Stimulated activated memory B cell treated with anti-CD40 and anti-IgM and Interleukin-4, amounts not matched to agents 10 μg/mL and 1 μg/mL and 100 μg/mL, for 72 hours (primary cell): ENCODE data around the gene SCN5A.

Experiments
- ATAC-seq: fragments of 150-1000 bp; cut with Tn5 transposase; 2 replicates; pipeline ENCODE4 v1.10.0; 2021
- H3K27ac Mint-ChIP-seq: one replicate; pipeline ENCODE4 v1.8.0; 2022; ENCODE audit warnings: mild to moderate bottlenecking, mixed read lengths
- H3K27me3 Mint-ChIP-seq: one replicate; pipeline ENCODE4 v1.8.0; 2022; ENCODE audit warnings: mixed read lengths
- H3K36me3 Mint-ChIP-seq: one replicate; pipeline ENCODE4 v1.8.0; 2022; ENCODE audit warnings: mixed read lengths
- H3K4me1 Mint-ChIP-seq: one replicate; pipeline ENCODE4 v1.8.0; 2022; ENCODE audit warnings: mixed read lengths
- H3K4me3 Mint-ChIP-seq: one replicate; pipeline ENCODE4 v1.8.0; 2022; ENCODE audit warnings: mild to moderate bottlenecking, moderate library complexity, mixed read lengths
- H3K9me3 Mint-ChIP-seq: one replicate; pipeline ENCODE4 v1.8.0; 2022; ENCODE audit warnings: mixed read lengths

Gene SCN5A

DNA sequence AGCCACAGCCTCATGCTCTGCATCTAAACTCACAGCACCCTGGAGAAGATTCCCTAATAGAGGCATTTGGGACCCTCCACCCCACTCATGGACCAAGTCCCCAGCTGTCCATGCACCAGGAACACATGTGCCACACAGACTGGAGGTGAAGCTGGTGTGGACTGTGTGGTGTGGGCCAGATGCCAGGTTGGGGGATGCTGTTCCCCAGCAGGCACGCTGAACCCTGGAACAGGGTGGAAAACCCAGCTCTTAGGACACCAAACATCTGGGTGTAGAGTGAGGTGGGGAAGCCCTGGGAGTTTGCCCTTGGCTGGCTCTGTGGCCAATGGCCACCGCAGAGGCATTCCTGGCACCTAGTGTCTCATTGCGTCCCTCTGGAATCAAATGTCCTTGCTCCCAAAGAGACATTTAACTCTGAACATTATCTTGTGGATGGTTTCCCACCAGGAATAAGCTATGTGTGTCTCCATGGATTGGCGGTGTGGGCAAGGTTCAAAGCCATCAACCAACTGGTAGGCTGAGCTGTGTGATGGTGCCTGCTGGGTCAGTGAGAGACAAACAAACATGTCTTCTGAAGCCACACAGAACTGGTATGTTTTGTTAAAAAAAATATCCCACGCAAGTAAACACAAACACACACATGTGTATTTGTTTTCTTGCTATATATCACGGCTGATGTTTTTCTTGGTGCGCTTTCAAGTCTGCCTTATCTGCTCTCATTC, 88.3 kb downstream of the SCN5A start:
- ATAC-seq, result no peak
- no peaks in the 10 kb centered on the region for H3K36me3 Mint-ChIP-seq
- no peaks in the 10 kb centered on the region for H3K4me1 Mint-ChIP-seq
- H3K4me3 Mint-ChIP-seq, result no peak overlapping the region
- H3K27me3 Mint-ChIP-seq, result peaks cover 18% of the 10 kb centered on the region
- no peak overlapping the region for H3K27ac Mint-ChIP-seq
- no peaks in the 10 kb centered on the region for H3K9me3 Mint-ChIP-seq

DNA sequence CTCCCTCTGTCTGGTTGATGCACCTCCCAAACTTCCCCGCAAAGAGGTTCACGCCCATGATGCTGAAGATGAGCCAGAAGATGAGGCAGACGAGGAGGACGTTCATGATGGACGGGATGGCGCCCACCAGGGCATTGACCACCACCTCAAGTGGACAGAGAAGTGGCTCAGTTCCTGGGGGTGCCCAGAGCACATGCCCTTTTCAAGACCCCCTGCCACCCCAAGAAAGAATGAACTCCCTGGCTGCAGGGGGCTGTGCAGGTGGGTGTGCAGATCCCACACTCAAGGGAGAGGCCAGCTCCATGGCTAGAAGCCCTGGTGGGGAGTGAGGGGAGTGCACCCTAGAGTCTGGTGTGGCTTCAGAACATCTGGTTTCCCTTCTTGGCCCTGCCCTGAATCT, 89.2 kb downstream of the SCN5A start:
- no peaks in the 10 kb centered on the region for H3K9me3 Mint-ChIP-seq
- ATAC-seq, result no peak
- H3K4me1 Mint-ChIP-seq, result no peaks in the 10 kb centered on the region
- no peak overlapping the region for H3K27ac Mint-ChIP-seq
- peaks cover 26% of the 10 kb centered on the region for H3K27me3 Mint-ChIP-seq
- H3K36me3 Mint-ChIP-seq, result no peaks in the 10 kb centered on the region
- H3K4me3 Mint-ChIP-seq, result no peak overlapping the region

GRCh38 chr3:38558864-38559263, 90.6 kb downstream of the SCN5A start:
- H3K4me1 Mint-ChIP-seq, result no peaks in the 10 kb centered on the region
- no peak overlapping the region for H3K27ac Mint-ChIP-seq
- ATAC-seq, result no peak
- H3K9me3 Mint-ChIP-seq, result peaks cover 4% of the 10 kb centered on the region
- no peak overlapping the region for H3K4me3 Mint-ChIP-seq
- H3K36me3 Mint-ChIP-seq, result no peaks in the 10 kb centered on the region
- peaks cover 23% of the 10 kb centered on the region for H3K27me3 Mint-ChIP-seq

GRCh38 chr3:38556640-38557358, 92.7 kb downstream of the SCN5A start:
- peak; percentile 18 for ATAC-seq
- peaks cover 16% of the 10 kb centered on the region for H3K27me3 Mint-ChIP-seq
- peaks cover 8% of the 10 kb centered on the region for H3K9me3 Mint-ChIP-seq
- H3K27ac Mint-ChIP-seq, result no peak overlapping the region
- H3K4me1 Mint-ChIP-seq, result no peaks in the 10 kb centered on the region
- H3K36me3 Mint-ChIP-seq, result no peaks in the 10 kb centered on the region
- H3K4me3 Mint-ChIP-seq, result no peak overlapping the region

- H3K27ac Mint-ChIP-seq, result no peak overlapping the region
- no peaks in the 10 kb centered on the region for H3K4me1 Mint-ChIP-seq
- peaks cover 16% of the 10 kb centered on the region for H3K27me3 Mint-ChIP-seq
Observed at GRCh38 chr3:38555926-38556325, 93.6 kb downstream of the SCN5A start.

GRCh38 chr3:38555149-38555840, 94.2 kb downstream of the SCN5A start:
- peaks cover 16% of the 10 kb centered on the region for H3K27me3 Mint-ChIP-seq
- no peak overlapping the region for H3K27ac Mint-ChIP-seq
- no peak for ATAC-seq
- H3K4me1 Mint-ChIP-seq, result no peaks in the 10 kb centered on the region
- peaks cover 8% of the 10 kb centered on the region for H3K9me3 Mint-ChIP-seq
- H3K4me3 Mint-ChIP-seq, result no peak overlapping the region
- H3K36me3 Mint-ChIP-seq, result no peaks in the 10 kb centered on the region

More at GRCh38 chr3:38555926-38556325, 93.6 kb downstream of the SCN5A start:
- Mint-ChIP-seq H3K4me3 (no peak overlapping the region), H3K9me3 (peaks cover 8% of the 10 kb centered on the region), H3K36me3 (no peaks in the 10 kb centered on the region)
- no peak for ATAC-seq

DNA sequence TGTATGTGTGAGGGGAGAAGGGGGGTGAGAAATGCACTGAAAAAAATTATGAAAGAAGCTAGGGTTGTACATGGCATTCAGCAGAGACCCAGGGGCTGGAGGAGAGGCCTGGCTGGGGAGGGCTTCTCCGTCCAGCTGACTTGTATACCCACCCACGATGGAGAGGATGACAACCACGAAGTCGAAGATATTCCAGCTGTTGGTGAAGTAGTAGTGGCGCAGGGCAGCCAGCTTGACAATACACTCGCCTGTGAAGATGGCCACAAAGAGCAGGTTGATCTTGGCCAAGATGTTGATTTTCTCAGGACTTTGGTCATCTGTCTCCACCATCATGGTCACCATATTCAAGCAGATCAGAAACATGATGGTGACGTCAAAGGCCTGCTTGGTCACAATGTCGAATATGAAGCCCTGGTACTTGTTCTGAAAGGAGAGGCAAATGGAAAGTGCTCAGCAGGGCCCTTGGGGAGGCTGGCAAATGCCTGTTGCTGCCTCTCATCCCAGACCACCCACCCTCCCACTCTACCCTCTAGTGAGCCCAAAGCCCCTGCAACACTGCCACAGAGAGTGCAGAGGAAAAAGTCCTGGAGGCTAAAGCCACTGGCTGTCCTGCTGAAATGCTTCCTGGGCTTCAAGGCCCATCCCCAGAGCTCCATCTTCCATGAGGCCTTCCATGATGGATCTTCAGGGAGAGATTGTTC, 95.2 kb downstream of the SCN5A start:
- no peak for ATAC-seq
- Mint-ChIP-seq H3K9me3 (peaks cover 8% of the 10 kb centered on the region), H3K27ac (no peak overlapping the region), H3K36me3 (no peaks in the 10 kb centered on the region), H3K27me3 (peaks cover 16% of the 10 kb centered on the region), H3K4me1 (no peaks in the 10 kb centered on the region), H3K4me3 (no peak overlapping the region)

GRCh38 chr3:38553071-38553470, 96.4 kb downstream of the SCN5A start:
- no peaks in the 10 kb centered on the region for H3K4me1 Mint-ChIP-seq
- peaks cover 8% of the 10 kb centered on the region for H3K9me3 Mint-ChIP-seq
- H3K4me3 Mint-ChIP-seq, result no peak overlapping the region
- no peak for ATAC-seq
- H3K27ac Mint-ChIP-seq, result no peak overlapping the region
- no peaks in the 10 kb centered on the region for H3K36me3 Mint-ChIP-seq
- peaks cover 16% of the 10 kb centered on the region for H3K27me3 Mint-ChIP-seq

DNA sequence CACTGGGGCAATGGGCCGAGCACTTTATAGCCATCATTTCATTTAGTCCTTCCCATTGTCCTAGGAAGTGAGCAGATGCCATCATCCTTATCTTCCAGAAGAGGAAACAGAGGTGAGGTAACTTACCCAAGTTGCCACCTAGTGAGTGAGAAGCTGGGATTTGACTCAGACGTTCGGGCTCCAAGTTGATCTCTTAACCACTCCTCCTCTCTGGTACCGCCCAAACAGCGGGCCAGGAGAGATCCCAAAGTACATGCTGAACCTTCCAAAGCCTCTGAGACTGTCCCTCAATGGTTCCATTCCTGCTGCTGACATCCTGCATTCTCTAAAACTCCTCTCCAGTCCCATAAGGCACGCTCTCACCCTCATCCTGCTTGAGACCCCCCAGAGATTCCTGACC, 97.1 kb downstream of the SCN5A start:
- no peaks in the 10 kb centered on the region for H3K36me3 Mint-ChIP-seq
- peaks cover 16% of the 10 kb centered on the region for H3K27me3 Mint-ChIP-seq
- H3K4me3 Mint-ChIP-seq, result no peak overlapping the region
- H3K27ac Mint-ChIP-seq, result no peak overlapping the region
- peaks cover 8% of the 10 kb centered on the region for H3K9me3 Mint-ChIP-seq
- H3K4me1 Mint-ChIP-seq, result no peaks in the 10 kb centered on the region
- no peak for ATAC-seq

- no peaks in the 10 kb centered on the region for H3K4me1 Mint-ChIP-seq
- ATAC-seq, result no peak
- H3K4me3 Mint-ChIP-seq, result no peak overlapping the region
- peaks cover 8% of the 10 kb centered on the region for H3K27me3 Mint-ChIP-seq
- H3K9me3 Mint-ChIP-seq, result peaks cover 8% of the 10 kb centered on the region
- H3K27ac Mint-ChIP-seq, result no peak overlapping the region
- H3K36me3 Mint-ChIP-seq, result no peaks in the 10 kb centered on the region
Observed at GRCh38 chr3:38551026-38551832, 98.3 kb downstream of the SCN5A start.

DNA sequence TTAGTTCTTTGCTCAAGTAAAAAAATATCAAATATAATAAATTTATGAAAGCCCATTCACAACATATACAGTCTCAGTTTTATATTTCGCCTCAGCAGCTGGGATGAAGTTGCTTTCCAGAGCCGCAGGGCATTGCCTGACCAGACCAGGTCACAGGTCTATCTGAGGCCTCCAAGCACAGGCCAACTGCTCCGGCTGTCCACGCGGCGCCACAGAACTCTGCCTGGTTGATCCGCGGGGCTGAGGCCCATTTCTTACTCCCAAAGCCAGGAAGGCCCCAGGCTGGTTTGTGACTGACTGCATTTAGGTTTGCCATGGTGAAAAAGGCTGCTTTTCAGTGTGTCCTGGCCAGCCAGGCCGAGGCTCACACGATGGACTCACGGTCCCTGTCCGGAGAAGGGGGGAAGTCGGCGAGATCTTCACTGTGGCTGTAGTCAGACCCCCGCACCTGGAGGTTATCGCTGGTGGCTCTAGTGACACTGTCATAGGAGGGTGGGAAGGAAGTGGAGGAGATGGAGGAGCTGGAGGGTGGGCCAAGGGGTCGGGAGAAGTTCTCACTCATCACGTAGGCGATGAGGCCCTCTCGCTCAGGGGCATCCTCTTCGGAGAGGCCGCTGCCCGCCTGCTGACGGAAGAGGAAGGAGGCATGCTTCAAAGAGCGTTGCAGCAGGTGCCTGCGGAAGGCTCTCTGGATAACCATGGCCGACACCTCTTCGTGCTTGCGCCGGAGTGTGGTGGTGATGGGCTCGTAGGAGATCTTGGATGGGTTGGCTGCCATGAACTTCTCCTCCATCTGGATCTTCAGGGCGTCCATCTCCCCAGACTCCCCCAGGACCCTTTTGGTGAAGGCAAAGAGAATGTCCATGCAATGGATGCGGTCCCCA, 99.3 kb downstream of the SCN5A start:
- Mint-ChIP-seq H3K9me3 (peaks cover 8% of the 10 kb centered on the region), H3K4me3 (no peak overlapping the region), H3K27me3 (no peaks in the 10 kb centered on the region), H3K27ac (no peak overlapping the region), H3K4me1 (no peaks in the 10 kb centered on the region), H3K36me3 (no peaks in the 10 kb centered on the region)
- no peak for ATAC-seq

DNA sequence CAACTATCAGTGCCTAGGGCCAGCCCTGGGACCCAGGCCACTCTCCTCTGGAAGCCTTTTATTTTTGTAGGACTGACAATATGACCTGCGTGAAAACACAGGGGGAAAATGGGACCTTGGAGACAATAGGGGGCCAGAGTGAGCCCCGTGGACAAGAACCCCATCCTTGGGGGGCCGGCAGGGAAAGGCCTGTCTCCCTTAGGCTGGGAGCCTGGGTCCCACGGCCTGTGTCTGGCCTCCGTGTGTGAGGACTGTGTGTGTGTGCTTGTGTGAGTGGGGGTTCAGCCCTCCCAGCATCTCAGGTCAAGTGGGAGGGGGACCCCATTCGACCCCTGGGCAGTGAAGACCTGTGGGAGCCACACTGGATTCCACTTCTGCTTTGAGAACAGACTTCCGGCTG, 100.0 kb downstream of the SCN5A start:
- H3K27me3 Mint-ChIP-seq, result no peaks in the 10 kb centered on the region

DNA sequence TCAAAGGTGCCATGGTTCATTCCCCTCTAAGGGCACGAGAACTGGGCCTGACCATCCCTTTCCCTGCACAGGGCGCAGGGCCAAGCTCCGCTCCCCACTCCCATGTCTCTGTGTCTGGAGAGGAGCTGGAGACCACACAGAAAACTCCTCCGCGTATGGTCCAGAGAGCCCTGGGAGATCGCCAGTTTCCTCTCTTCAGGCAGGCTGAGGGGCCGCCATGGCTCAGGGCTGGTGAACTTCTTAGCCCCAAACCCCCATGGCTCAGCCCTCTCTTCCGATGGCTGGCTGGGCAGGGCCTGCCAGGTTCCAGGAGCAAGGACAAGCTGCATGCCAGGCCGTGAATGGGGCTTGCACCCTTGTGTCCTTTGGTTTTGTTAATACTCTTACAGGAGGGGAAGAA, 100.4 kb downstream of the SCN5A start:
- peaks cover 6% of the 10 kb centered on the region for H3K9me3 Mint-ChIP-seq
- H3K4me3 Mint-ChIP-seq, result no peak overlapping the region
- no peaks in the 10 kb centered on the region for H3K27me3 Mint-ChIP-seq
- no peaks in the 10 kb centered on the region for H3K36me3 Mint-ChIP-seq
- no peak overlapping the region for H3K27ac Mint-ChIP-seq
- H3K4me1 Mint-ChIP-seq, result no peaks in the 10 kb centered on the region
- no peak for ATAC-seq

More for the DNA sequence above, 100.0 kb downstream of the SCN5A start:
- Mint-ChIP-seq H3K36me3 (no peaks in the 10 kb centered on the region), H3K9me3 (peaks cover 8% of the 10 kb centered on the region), H3K4me3 (no peak overlapping the region), H3K27ac (no peak overlapping the region), H3K4me1 (no peaks in the 10 kb centered on the region)
- no peak for ATAC-seq
